ENCODE results near the gene PML. TPM values are rescaled to one million over a fixed set of nuclear protein-coding genes. Genes with fewer than 3 reads are reported as not detected.

PML gene
- polyA plus RNA-seq, 1 donor (not counting 4 experiments of a cell fraction or from before 2014, with no cell fraction given): 20.5 TPM

GRCh38 chr15:73993211-73993994 lies 1.1 kb upstream of the PML start:
- Histone ChIP-seq H3K4me3 (ENCODE audit: control insufficient read depth in 2 of 3, extremely low read depth in 1 of 3, insufficient read depth in 2 of 3, low read depth in 1 of 3, low read length in 3 of 3) (peak overlapping the region in 1 of 3 experiments; percentile 87), H4K20me1 (ENCODE audit: control insufficient read depth, extremely low read depth, insufficient read depth, low read length) (peaks cover 3% of the 10 kb centered on the region), H3K79me2 (ENCODE audit: control insufficient read depth, insufficient read depth, low read length) (peaks cover 38% of the 10 kb centered on the region), H3K9me1 (ENCODE audit: control insufficient read depth, extremely low read depth, insufficient read depth, low read length) (no peaks in the 10 kb centered on the region), H3K9ac (ENCODE audit: control insufficient read depth, extremely low read depth, insufficient read depth, low read length) (no peak overlapping the region), H3K36me3 (ENCODE audit: control insufficient read depth in 2 of 2, extremely low read depth in 1 of 2, insufficient read depth in 2 of 2, low read length in 2 of 2) (peaks cover 2 to 3% of the 10 kb centered on the region in 2 experiments), H3K4me1 (ENCODE audit: control insufficient read depth, extremely low read depth, insufficient read depth, low read length) (peaks cover 56% of the 10 kb centered on the region), H3K9me3 (ENCODE audit: control insufficient read depth, low read depth, low read length) (no peaks in the 10 kb centered on the region), H3K27ac (ENCODE audit: control insufficient read depth, insufficient read depth, low read length) (no peak overlapping the region), H2AFZ (ENCODE audit: control insufficient read depth, low read length) (no peak overlapping the region), H3K4me2 (ENCODE audit: control insufficient read depth, extremely low read depth, insufficient read depth, low read depth, low read length) (peak overlapping the region; percentile 89), H3K27me3 (ENCODE audit: control insufficient read depth, extremely low read depth, insufficient read depth, low read length) (no peaks in the 10 kb centered on the region)
- DNase-seq (ENCODE audit: low read depth, low spot score) (no peak), FAIRE-seq (no peak)
- dilution Hi-C loops (cut with MboI; ENCODE audit: extremely low pct_ligation_motif_present, low sequenced_read_pairs): no loop called here
- TF ChIP-seq EZH2 (IDR thresholded peaks at IDR 0.05; ENCODE audit: low read length) (no peak), CTCF (optimal IDR thresholded peaks at IDR 0.05 in 1 of 3, IDR thresholded peaks at IDR 0.05 in 1 of 3, conservative IDR thresholded peaks at IDR 0.05 in 1 of 3; ENCODE audit: extremely low read depth in 1 of 3, insufficient read depth in 2 of 3, low read length in 3 of 3) (no peak)

DNA sequence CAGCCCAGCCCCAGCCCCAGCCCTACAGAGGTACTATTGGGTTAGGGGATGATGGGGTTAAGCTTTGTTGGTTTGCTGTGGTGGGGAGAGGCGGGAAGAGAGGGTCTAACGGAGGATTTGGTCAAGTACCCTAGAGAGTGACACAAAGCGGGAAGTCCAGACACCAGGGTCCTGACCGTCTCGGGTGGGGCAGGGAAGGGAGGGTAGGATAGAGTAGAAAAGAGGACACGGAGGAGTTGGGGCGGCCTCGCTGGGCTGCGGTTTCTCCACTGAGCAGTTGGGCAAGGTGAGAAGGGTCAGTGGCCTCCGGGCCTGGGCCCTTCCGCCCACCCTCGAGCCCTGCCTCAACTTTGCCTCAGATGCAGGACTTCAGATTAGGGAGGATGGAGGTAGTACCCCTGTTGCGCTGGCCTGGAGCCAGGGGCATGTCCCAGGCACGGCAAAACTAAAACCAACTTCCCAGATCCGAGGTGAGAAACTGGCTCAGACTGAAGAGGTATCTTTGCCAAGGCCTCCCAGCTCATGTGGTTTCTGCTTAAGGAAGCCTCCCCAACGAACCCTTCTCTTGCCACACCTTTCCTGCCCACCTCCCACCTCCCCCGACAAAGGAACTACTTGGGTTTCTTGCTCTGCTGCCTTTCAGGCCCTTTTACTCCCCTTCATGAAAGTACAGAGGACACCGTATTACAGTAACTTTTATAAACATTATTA lies 551 bp downstream of the PML start:
- H3K9ac ChIP-seq (ENCODE audit: control insufficient read depth, extremely low read depth, insufficient read depth, low read length): peak overlapping the region; percentile 94
- peaks cover 9 to 10% of the 10 kb centered on the region in 2 experiments for H3K36me3 ChIP-seq (ENCODE audit: control insufficient read depth in 2 of 2, extremely low read depth in 1 of 2, insufficient read depth in 2 of 2, low read length in 2 of 2)
- H3K27ac ChIP-seq (ENCODE audit: control insufficient read depth, insufficient read depth, low read length): peak overlapping the region; percentile 86
- H3K9me1 ChIP-seq (ENCODE audit: control insufficient read depth, extremely low read depth, insufficient read depth, low read length): no peaks in the 10 kb centered on the region
- no peaks in the 10 kb centered on the region for H3K9me3 ChIP-seq (ENCODE audit: control insufficient read depth, low read depth, low read length)
- no peak for FAIRE-seq
- dilution Hi-C loops (cut with MboI; ENCODE audit: extremely low pct_ligation_motif_present, low sequenced_read_pairs): no loop called here
- H3K4me1 ChIP-seq (ENCODE audit: control insufficient read depth, extremely low read depth, insufficient read depth, low read length): peaks cover 45% of the 10 kb centered on the region
- H4K20me1 ChIP-seq (ENCODE audit: control insufficient read depth, extremely low read depth, insufficient read depth, low read length): peaks cover 5% of the 10 kb centered on the region
- H3K79me2 ChIP-seq (ENCODE audit: control insufficient read depth, insufficient read depth, low read length): peaks cover 54% of the 10 kb centered on the region
- TF ChIP-seq EZH2 (IDR thresholded peaks at IDR 0.05; ENCODE audit: low read length): no peak
- TF ChIP-seq CTCF (optimal IDR thresholded peaks at IDR 0.05 in 1 of 3, IDR thresholded peaks at IDR 0.05 in 1 of 3, conservative IDR thresholded peaks at IDR 0.05 in 1 of 3; ENCODE audit: extremely low read depth in 1 of 3, insufficient read depth in 2 of 3, low read length in 3 of 3): no peak
- H3K4me2 ChIP-seq (ENCODE audit: control insufficient read depth, extremely low read depth, insufficient read depth, low read depth, low read length): peak overlapping the region; percentile 93
- DNase-seq (ENCODE audit: low read depth, low spot score): no peak
- no peaks in the 10 kb centered on the region for H3K27me3 ChIP-seq (ENCODE audit: control insufficient read depth, extremely low read depth, insufficient read depth, low read length)
- no peak overlapping the region for H2AFZ ChIP-seq (ENCODE audit: control insufficient read depth, low read length)
- peak overlapping the region; percentile 87 to 89 (median 89) for H3K4me3 ChIP-seq (ENCODE audit: control insufficient read depth in 2 of 3, extremely low read depth in 1 of 3, insufficient read depth in 2 of 3, low read depth in 1 of 3, low read length in 3 of 3)

All from keratinocyte (primary cell).